GM18519 (cell line): ENCODE data around the gene TBX18.

Experiments used
- ATAC-seq: cut with Tn5 transposase; IDR thresholded peaks from one replicate; pipeline ENCODE4 v1.9.1; 2021; ENCODE audit warnings: mild to moderate bottlenecking, moderate library complexity; ENCODE audit not compliant: unreplicated experiment, low FRiP score

The TBX18 gene

GRCh38 chr6:84773431-84774156, 9.2 kb upstream of the TBX18 start:
- no peak for ATAC-seq

DNA sequence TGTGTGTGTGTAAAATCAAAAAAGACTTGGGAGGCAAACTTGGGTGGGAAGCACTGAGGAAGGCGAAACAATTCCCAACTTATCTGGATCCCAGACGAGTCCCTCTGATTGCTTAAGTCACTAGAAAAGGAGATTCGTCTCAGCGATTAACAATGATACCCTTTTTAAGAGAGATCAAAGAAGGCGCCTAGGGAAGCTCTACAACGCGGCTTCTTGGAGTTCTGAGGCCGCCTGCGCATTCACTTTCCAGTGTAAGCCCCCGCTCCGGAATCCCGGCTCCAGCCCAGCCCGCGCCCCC, 8.7 kb upstream of the TBX18 start:
- ATAC-seq = no peak

- no peak for ATAC-seq
Observed at GRCh38 chr6:84772428-84773132, 8.2 kb upstream of the TBX18 start.

- no peak for ATAC-seq
Observed at GRCh38 chr6:84771756-84772356, 7.5 kb upstream of the TBX18 start.

DNA sequence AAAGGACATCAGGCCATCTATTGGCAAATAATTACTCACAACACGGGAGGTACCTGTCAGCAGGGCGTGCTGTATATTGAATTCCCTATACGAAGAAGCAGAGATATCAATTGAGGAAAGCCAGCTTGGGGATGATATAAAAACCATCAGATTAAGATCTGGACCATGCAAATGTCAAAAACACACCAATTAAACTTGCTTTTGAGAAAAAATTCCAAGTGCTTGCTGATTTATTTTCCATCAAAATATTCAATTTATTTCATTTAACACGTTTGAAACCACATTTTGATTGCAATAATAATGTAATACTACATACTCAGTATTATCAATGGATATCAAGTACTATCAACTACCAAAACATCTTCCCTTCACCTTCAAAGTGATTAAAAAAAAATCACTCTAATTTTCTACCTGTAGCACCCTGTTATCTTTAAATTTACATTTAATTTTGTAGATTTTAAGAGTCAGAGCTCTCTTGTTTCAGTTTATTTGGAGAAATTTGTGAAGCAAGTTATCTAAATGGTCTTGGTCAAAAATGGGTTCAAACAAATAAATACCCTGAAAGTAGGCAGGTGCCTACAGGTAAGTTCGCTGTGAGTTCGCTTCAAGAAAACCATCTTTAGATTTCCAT, 6.8 kb upstream of the TBX18 start:
- ATAC-seq = no peak

- no peak for ATAC-seq
Observed at GRCh38 chr6:84770521-84770920, 6.1 kb upstream of the TBX18 start.

GRCh38 chr6:84769306-84769705, 4.9 kb upstream of the TBX18 start:
- ATAC-seq = no peak

GRCh38 chr6:84768442-84769174, 4.2 kb upstream of the TBX18 start:
- ATAC-seq = no peak

DNA sequence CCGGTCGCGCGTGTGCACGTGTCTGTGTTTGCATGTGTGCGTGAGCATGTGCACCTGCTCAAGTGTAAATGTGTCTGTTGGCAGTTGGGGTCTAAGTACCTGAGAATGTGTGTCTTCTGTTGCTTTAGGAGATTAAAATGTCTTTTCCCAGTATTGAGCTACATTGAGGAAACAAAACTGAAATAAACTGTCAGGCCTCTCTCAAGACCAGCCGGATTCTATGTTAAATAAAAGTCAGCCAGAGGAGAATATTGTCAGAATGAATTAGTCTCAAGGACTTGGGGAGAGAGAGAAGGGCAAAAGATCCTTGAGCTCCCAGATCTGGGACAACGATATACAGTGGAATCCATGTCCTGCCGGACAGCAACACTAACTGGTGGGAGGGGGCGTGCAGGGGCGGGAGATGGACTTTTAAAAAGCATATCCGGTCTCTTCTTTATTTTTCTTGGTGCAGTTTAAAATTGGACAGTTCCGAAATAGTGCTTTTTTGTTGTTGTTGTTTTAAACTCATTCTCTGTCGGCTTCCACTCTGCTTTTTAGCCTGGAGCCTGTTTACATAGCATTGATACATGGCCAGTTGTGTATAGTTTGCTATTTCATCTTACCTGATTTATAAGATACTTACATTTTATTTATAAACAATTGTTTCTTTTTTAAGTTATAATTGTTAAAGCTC, 3.3 kb upstream of the TBX18 start:
- ATAC-seq = no peak

GRCh38 chr6:84766799-84767525, 2.6 kb upstream of the TBX18 start:
- ATAC-seq = no peak

DNA sequence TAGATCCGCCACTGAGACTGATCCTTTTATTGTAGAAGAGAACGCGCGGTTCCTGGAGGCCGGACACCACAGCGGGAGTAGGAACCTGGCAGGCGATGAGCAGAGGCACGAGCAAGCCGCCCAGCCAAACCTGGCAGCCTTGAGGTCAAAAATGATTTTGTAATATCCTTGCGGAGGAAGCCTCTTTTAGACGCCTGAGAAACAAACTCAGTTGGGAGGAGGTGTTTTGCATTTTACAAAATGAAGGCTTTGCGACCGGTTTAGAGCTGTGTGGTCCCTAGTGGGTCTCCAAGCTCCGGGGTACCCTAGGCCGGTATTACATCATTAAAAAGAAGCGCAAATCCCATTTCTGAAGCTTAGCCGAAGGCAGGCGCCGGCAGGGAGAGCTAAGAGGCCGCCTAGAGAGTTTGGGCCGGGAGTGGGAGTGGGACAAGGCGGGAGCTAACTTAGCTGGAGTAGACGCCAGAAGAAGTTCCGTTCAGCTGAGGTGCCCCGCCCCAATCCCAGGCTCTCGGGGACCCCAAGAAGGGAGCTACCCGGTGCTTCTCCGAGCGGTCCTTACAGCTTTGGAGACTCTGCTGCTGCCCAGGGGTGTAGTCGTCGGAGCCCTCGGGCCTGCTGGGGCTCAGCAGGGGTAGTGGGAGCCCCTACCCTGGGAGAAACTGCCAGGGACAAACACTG, 1.9 kb upstream of the TBX18 start:
- ATAC-seq = no peak

DNA sequence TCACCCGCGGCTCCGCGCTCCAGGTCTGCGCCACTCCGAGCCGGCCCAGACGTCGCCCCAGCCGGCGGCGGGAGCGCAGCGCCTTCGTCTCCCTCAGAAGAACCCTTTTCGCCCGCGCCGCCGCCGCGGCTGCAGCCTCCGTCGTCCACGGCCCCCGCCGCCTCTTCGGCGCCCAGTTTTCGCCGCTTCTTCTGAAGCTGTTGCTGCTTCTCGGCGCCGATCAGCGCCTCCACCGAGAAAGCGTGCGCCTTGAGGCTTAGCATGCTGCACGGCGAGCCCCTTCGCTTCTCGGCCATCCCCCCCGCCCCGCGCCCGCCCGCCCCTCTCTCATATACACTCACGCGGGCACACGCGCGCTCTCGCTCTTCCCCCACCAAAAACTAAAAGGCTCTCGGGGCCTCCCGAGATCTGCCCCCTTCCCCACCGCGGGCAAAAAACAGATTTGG, 489 bp downstream of the TBX18 start:
- ATAC-seq = no peak

DNA sequence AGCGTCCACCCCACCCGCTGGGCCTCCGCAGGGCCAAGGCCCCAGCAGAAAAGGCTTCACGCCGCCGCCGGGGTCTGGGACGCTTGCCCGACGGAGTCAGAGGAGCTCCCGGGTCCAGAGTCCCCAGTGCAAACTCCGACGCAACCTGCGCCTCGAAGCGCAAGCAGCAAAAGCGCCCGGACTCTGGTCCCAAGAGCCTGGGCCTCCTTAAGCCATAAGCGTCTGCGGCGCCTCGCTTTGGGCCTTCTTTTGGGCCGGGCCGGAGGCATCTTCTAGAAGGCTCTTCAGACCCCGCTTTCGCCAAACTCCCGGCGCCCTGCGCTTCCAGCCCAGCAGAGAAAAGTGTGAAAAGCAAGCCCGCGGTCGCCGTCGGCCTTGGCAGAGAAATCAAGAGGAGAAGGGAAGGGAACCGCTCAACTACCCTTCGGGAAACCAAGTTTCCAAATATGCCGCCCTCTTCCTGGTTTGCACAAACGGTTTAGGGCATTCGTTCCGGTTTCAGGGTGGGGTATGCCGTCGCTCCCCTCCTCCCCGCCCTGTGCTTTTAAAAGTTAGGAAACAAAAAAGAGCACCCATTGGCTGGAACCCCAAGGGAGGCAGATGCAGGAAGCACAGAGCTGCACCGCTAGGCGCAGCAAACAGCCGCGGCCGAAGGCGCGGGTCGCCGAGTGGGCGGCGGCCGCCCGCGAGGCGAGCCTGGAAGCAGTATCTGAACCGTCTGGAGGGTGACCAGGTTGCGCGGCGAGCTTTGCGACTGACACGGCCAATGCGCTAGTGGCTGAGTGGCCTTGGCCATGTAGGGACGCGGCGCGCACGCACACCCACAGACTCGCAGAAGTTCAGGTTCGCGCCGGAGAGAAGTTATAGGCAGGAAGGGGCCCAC, 1.2 kb downstream of the TBX18 start:
- ATAC-seq = no peak

- no peak for ATAC-seq
Observed at GRCh38 chr6:84762220-84763002, 2.0 kb downstream of the TBX18 start.

DNA sequence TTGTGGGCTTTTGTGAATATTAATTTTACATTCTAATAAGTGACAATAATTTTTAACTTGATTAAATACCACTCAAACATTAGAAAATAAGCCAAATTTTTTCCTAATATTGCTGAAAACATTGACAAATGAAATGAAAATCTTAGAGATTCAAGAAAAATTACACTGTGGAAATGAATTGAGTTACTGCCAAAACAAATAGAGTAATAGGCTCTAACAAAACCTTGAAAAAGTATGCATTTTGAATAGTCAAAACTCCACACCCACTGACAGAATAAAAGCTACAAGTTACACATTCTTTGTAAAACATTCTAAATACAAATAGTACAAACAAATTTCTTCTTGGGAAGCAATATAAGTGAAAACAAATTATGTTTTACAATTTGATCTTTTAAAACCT, 5.9 kb downstream of the TBX18 start:
- no peak for ATAC-seq

GRCh38 chr6:84756877-84757276, 7.5 kb downstream of the TBX18 start:
- no peak for ATAC-seq

GRCh38 chr6:84756466-84756865, 7.9 kb downstream of the TBX18 start:
- no peak for ATAC-seq
